ENCODE measurements around the gene ATP9A. TPM values are rescaled to one million over a fixed set of nuclear protein-coding genes. Genes with fewer than 3 reads are reported as not detected.

The ATP9A gene
- total and polyA plus RNA-seq, 2 donors (not counting 3 experiments of a cell fraction or from before 2014, with no cell fraction given), result 20.9 to 41.5 TPM

DNA sequence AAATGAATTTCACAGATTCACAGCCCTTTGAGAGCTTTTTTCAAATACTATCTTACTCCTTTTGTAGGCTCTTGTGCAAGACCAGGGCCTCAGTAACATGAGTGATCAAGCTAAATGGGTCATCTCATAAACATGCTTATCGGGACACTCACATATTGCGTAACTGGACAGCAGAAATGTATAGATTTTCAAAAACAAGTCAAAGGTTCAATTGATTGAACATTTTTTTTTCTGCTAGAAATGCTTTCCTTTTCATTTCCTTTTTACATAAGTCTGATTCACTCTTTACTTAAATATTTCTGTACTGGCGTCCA, 42.8 kb upstream of the ATP9A start:
- no peaks in the 10 kb centered on the region for H3K9me1 ChIP-seq (replicated peaks; ENCODE audit: control insufficient read depth, extremely low read depth, insufficient read depth, low read length)
- intact Hi-C loops (cut with micrococcal nuclease), result no loop called here
- no peaks in the 10 kb centered on the region for H3K79me2 ChIP-seq (ENCODE audit: control insufficient read depth, insufficient read depth, low read length)
- TF ChIP-seq, protein P1, sequence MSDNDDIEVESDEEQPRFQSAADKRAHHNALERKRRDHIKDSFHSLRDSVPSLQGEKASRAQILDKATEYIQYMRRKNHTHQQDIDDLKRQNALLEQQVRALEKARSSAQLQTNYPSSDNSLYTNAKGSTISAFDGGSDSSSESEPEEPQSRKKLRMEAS (IDR thresholded peaks at IDR 0.05; ENCODE audit: insufficient read depth, insufficient read length), result no peak
- TF ChIP-seq MYC (IDR thresholded peaks at IDR 0.05; ENCODE audit: low read depth, low read length) (no peak), FOS (IDR thresholded peaks at IDR 0.05; ENCODE audit: borderline replicate concordance, insufficient read depth, low read length) (no peak), POLR2A (IDR thresholded peaks at IDR 0.05; ENCODE audit: low read depth, low read length) (no peak), GATA2 (IDR thresholded peaks at IDR 0.05; ENCODE audit: insufficient read depth, insufficient read length, low read depth, low read length) (no peak), EZH2 (IDR thresholded peaks at IDR 0.05; ENCODE audit: borderline replicate concordance, low read depth, low read length, severe bottlenecking) (no peak), POLR2AphosphoS5 (IDR thresholded peaks at IDR 0.05; ENCODE audit: insufficient read depth, low read depth, low read length) (no peak), JUN (IDR thresholded peaks at IDR 0.05; ENCODE audit: borderline replicate concordance, insufficient read depth, insufficient read length, low read depth) (no peak)
- TF ChIP-seq, protein P2, sequence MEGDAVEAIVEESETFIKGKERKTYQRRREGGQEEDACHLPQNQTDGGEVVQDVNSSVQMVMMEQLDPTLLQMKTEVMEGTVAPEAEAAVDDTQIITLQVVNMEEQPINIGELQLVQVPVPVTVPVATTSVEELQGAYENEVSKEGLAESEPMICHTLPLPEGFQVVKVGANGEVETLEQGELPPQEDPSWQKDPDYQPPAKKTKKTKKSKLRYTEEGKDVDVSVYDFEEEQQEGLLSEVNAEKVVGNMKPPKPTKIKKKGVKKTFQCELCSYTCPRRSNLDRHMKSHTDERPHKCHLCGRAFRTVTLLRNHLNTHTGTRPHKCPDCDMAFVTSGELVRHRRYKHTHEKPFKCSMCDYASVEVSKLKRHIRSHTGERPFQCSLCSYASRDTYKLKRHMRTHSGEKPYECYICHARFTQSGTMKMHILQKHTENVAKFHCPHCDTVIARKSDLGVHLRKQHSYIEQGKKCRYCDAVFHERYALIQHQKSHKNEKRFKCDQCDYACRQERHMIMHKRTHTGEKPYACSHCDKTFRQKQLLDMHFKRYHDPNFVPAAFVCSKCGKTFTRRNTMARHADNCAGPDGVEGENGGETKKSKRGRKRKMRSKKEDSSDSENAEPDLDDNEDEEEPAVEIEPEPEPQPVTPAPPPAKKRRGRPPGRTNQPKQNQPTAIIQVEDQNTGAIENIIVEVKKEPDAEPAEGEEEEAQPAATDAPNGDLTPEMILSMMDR (IDR thresholded peaks at IDR 0.05; ENCODE audit: extremely low read depth in 1 of 2, insufficient read depth in 1 of 2, low read depth in 1 of 2, low read length in 2 of 2), result no peak
- no peak overlapping the region for H3K4me3 ChIP-seq (replicated peaks in 1 of 3; ENCODE audit: insufficient read depth in 1 of 3, low read depth in 1 of 3, low read length in 3 of 3)
- POLR2A ChIA-PET, result interaction anchor here (0.6 kb wide), 1 partner anchor 220 kb away, joined by 6 read pairs; no protein-coding TSS in a partner anchor
- no peak overlapping the region for H3K9ac ChIP-seq (replicated peaks; ENCODE audit: extremely low read depth, insufficient read depth, low read length)
- H3K27me3 ChIP-seq (ENCODE audit: control insufficient read depth in 2 of 2, insufficient read depth in 2 of 2, low read length in 2 of 2), result peaks cover 2 to 3% of the 10 kb centered on the region in 2 experiments
- H3K27ac ChIP-seq (ENCODE audit: insufficient read depth, low read depth, low read length), result no peak overlapping the region
- CTCF ChIA-PET, result interaction anchor here (1.0 kb wide), 2 partner anchors 11 to 110 kb away, joined by 3 read pairs; no protein-coding TSS in a partner anchor
- no TSS peak for BruUV-seq (replicated peaks)
- FAIRE-seq, result no peak
- H3K9me3 ChIP-seq (replicated peaks; ENCODE audit: control insufficient read depth, insufficient read depth, low read length), result no peaks in the 10 kb centered on the region
- no peak overlapping the region for H3K4me2 ChIP-seq (ENCODE audit: insufficient read depth, low read length)
- DNase-seq (ENCODE audit: low read depth, low spot score), result no peak
- no peak overlapping the region for H2AFZ ChIP-seq (ENCODE audit: low read depth, low read length)
- no peaks in the 10 kb centered on the region for H4K20me1 ChIP-seq (replicated peaks; ENCODE audit: control insufficient read depth, extremely low read depth, insufficient read depth, low read length)
- no peaks in the 10 kb centered on the region for H3K4me1 ChIP-seq (ENCODE audit: control insufficient read depth, extremely low read depth, insufficient read depth, low read length)
- H3K36me3 ChIP-seq (ENCODE audit: control insufficient read depth in 2 of 2, extremely low read depth in 1 of 2, insufficient read depth in 2 of 2, low read length in 2 of 2), result no peaks in the 10 kb centered on the region
- dilution Hi-C loops (cut with MboI; ENCODE audit: extremely low pct_ligation_motif_present, low sequenced_read_pairs), result no loop called here
